SU-DHL-6 (cell line): ENCODE results near the gene URM1.

Experiments used
- CTCF ChIP-seq: fragments of 200-600 bp; sonication (generic); IDR thresholded peaks from one replicate; pipeline ENCODE4 v1.5.1; 2017; ENCODE audit warnings: antibody characterized with exemption, mild to moderate bottlenecking, low read length, moderate library complexity; ENCODE audit not compliant: insufficient read depth, poor library complexity, severe bottlenecking
- EZH2phosphoT487 ChIP-seq: fragments of 200-600 bp; sonication (generic), shearing (Covaris generic); conservative IDR thresholded peaks from 2 replicates; pipeline ENCODE4 v1.6.1; 2018; ENCODE audit warnings: mild to moderate bottlenecking, antibody characterized with exemption, low read length, moderate library complexity, mixed read lengths

- TF ChIP-seq CTCF (no peak), EZH2phosphoT487 (no peak)
These were observed 28.0 kb upstream of the URM1 start for GRCh38 chr9:128342971-128343680.
